Heart right ventricle (tissue), 16 donors: ENCODE results near the gene U2AF2. TPM values are rescaled to one million over a fixed set of nuclear protein-coding genes. Genes with fewer than 3 reads are reported as not detected.

ENCODE experiments used
- ATAC-seq, 8 donors: fragments of 200-7000 bp; cut with Tn5 transposase; one replicate each; pipeline ENCODE4 v1.9.1; 2020; ENCODE audit warnings: mild to moderate bottlenecking in 8 of 8, moderate library complexity in 8 of 8, moderate number of reproducible peaks in 1 of 8
- DNase-seq, 2 donors: peaks; one replicate each; pipeline ENCODE4 v3.0.0-alpha.2; 2020
- H3K27ac ChIP-seq, 10 donors: fragments of 200-600 bp; sonication (generic) in 2 of 10; one replicate each; pipeline versions ENCODE4 v1.5.0 to v1.8.0; 2020 to 2022; ENCODE audit warnings: mild to moderate bottlenecking in 3 of 10
- H3K27me3 ChIP-seq, 7 donors: fragments of 200-600 bp; one replicate each; pipeline ENCODE4 v1.8.0; 2021 to 2022; ENCODE audit warnings: mild to moderate bottlenecking in 2 of 7
- H3K36me3 ChIP-seq, 9 donors: fragments of 200-600 bp; sonication (generic) in 1 of 9; one replicate each; pipeline versions ENCODE4 v1.5.0 to v1.8.0; 2020 to 2022; ENCODE audit warnings: mild to moderate bottlenecking in 2 of 9
- H3K4me1 ChIP-seq, 9 donors: fragments of 200-600 bp; sonication (generic) in 1 of 9; one replicate each; pipeline versions ENCODE4 v1.5.0 to v1.8.0; 2020 to 2022; ENCODE audit warnings: mild to moderate bottlenecking in 4 of 9
- H3K4me3 ChIP-seq, 10 donors: fragments of 200-600 bp; sonication (generic) in 2 of 10; one replicate each; pipeline versions ENCODE4 v1.5.0 to v1.8.0; 2020 to 2022; ENCODE audit warnings: mild to moderate bottlenecking in 7 of 10, moderate library complexity in 2 of 10
- H3K9me3 ChIP-seq, 11 donors: fragments of 200-600 bp in 10 of 11; sonication (generic) in 2 of 11; one replicate each; pipeline versions ENCODE4 v1.5.0 to v1.8.0; 2013 to 2022; ENCODE audit warnings: mild to moderate bottlenecking in 2 of 11, control low read depth in 1 of 11, moderate library complexity in 1 of 11
- CTCF ChIP-seq, 9 donors: fragments of 200-600 bp; sonication (generic) in 2 of 9; IDR thresholded peaks; one replicate each; pipeline versions ENCODE4 v1.5.0 to v1.8.0; 2021 to 2022; ENCODE audit warnings: antibody characterized with exemption in 9 of 9, mild to moderate bottlenecking in 5 of 9, moderate library complexity in 1 of 9
- WGBS, 2 donors: extraction: QIAGEN DNeasy Blood & Tissue Kit; methylation state at CpG; one replicate each; pipeline ENCODE4 v1.1.7; 2013; ENCODE audit warnings: inconsistent platforms in 1 of 2; 5-methylcytosine and 5-hydroxymethylcytosine counted together
- intact Hi-C, 10 donors: fragments of 100-400 bp; cut with DNase I; formaldehyde crosslinking; loops; one replicate each; pipeline versions ENCODE4 v1.11.1 to v1.14.2; 2022
- polyA plus RNA-seq, 2 donors: library from polyadenylated mRNA; stranded (reverse); fragments of 200-250 nt; gene quantifications; one replicate each; pipeline ENCODE4 v1.2.3, GENCODE V29; 2013
- total RNA-seq, 10 donors: library from RNA; stranded (reverse); fragmentation: NEBNext Ultra II Directional in 3 of 10; extraction: Animal tissue kit (Norgen Biotek cat#: 25700) in 3 of 10; gene quantifications; one replicate each; pipeline versions ENCODE4 v1.2.1 to v1.2.4, GENCODE V29; 2021 to 2023
- donor health status: Arrhythmogenic right ventricular cardiomyopathy.
- donor health status: ischemic (EF 13 %, LVEDD 7.1; RV severe dilation, severe dysfunction).
- donor health status: healthy with polysubstance abuse.
- donor health status: DM: no; HTN: yes; CAD: no.
- donor health status: DM: no; HTN: no; CAD: no.
- donor health status: ischemic (EF 25% LVEDD 6.9; RV normal size, moderate dysfunction).
- donor health status: ischemic (EF 25% LVEDD 5.7; RV mildly dilated, moderate dysfunction).
- donor health status: healthy.
- donor health status: DM: yes; HTN: yes; CAD: no.
- donor health status: Ischemic cardiomyopathy.
- donor health status: ischemic (EF 35%, LVEDD 5.7; RV mildly dilated, moderate dysfunction).
- donor health status: nonischemic (EF 11% LVEDD 7.7; RV severe dilation, severe dysfunction).
- donor health status: DM: yes; HTN: yes; CAD: no.
- donor health status: PGD.
- donor health status: ischemic (EF 29% LVEDD 5.4; RV normal size, mild dysfunction).
- donor health status: nonischemic (EF 23%, LVEDD 6.1; RV moderate dilation, normal function).

The U2AF2 gene
- total and polyA plus RNA-seq, 12 donors, result 64.1 to 100 (median 74.4) TPM

DNA sequence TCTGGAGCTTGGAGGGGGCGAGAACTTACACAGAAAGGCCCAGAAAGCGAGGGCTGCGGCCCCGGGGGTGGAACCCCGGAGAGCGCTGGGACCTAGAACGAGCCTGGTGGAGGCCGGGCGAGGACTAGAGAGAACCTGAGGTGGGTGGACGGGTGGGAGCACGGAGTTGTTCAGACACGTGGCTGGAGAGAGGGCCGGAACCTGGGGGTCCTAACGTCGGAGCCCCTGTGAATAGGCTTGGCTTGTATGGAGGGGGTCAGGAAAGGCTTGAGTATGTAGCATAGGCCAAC, 11.0 kb upstream of the U2AF2 start:
- ATAC-seq (peak in 1 of 8 donors; percentile 0), DNase-seq (no peak)
- 1% methylated on average over 15 of the region's 15 CpGs for WGBS, 2 donors
- no peaks in the 10 kb centered on the region for H3K9me3 ChIP-seq
- H3K4me1 ChIP-seq, result peaks cover 26 to 75% (median 59%) of the 10 kb centered on the region in 9 donors
- H3K4me3 ChIP-seq, result peak overlapping the region; percentile 74 to 95 (median 84)
- H3K27ac ChIP-seq, result peak overlapping the region in 9 of 10 donors; percentile 77 to 95 (median 89)
- intact Hi-C loops, result no loop called here
- H3K27me3 ChIP-seq, result no peaks in the 10 kb centered on the region
- H3K36me3 ChIP-seq, result peaks cover 0 to 15% (median 8%) of the 10 kb centered on the region in 9 donors
- TF ChIP-seq CTCF (IDR thresholded peaks at IDR 0.05), result no peak

DNA sequence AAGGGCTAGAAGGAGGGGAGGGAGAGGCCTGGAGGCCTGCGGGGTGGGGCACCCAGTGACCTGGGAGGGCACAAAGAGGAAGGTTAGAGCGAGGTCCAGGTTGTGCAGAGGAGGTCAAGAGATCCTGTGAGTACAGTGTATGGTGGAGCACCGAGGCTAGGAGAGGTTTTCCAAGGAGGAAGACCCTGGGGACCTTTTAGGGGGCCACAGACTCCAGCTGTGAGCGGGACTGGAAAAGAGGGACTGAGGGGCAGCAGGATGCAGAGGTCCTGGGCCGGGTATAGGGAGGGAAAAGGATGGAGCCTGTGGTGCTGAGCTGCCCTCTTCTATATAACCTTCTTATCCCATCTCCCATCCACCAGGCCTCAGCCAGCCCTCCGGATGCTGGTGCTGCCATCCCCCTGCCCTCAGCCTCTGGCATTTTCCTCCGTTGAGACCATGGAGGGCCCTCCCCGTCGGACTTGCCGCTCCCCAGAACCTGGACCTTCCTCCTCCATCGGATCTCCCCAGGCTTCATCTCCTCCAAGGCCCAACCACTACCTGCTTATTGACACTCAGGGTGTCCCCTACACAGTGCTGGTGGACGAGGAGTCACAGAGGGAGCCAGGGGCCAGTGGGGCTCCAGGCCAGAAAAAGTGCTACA, 10.5 kb upstream of the U2AF2 start:
- H3K9me3 ChIP-seq, result no peaks in the 10 kb centered on the region
- whole genome bisulfite sequencing, 2 donors, result 47 to 54% methylated on average over 12 of the region's 12 CpGs
- peaks cover 26 to 75% (median 60%) of the 10 kb centered on the region in 9 donors for H3K4me1 ChIP-seq
- no peak for TF ChIP-seq CTCF (IDR thresholded peaks at IDR 0.05)
- no peaks in the 10 kb centered on the region for H3K27me3 ChIP-seq
- peak overlapping the region in 7 of 10 donors; percentile 77 to 95 (median 90) for H3K27ac ChIP-seq
- intact Hi-C loops, result no loop called here
- DNase-seq, result peak in 1 of 2 donors; percentile 7
- H3K36me3 ChIP-seq, result peaks cover 0 to 15% (median 8%) of the 10 kb centered on the region in 9 donors
- ATAC-seq, result no peak
- peak overlapping the region; percentile 74 to 95 (median 84) for H3K4me3 ChIP-seq

DNA sequence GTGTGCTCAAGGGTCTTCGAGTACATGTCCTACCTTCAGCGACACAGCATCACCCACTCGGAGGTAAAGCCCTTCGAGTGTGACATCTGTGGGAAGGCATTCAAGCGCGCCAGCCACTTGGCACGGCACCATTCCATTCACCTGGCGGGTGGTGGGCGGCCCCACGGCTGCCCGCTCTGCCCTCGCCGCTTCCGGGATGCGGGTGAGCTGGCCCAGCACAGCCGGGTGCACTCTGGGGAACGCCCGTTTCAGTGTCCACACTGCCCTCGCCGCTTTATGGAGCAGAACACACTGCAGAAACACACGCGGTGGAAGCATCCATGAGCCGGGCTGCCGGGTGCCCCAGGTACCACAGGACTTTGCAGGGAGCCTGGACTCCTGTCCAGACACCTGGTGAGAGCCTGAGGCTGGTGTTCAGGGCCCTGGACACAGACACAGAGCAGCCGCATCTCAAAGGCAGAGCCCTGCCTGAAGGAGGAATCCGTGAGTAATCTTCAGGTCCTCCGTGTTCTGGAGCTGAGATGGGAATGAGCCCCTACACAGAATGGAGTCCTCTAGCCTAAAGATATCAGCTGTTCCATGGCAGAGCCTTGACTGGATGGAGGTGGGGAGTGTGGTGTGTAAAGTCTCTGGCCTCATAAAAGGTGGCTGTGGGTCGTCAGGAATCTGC, 9.9 kb upstream of the U2AF2 start:
- Histone ChIP-seq H3K4me3 (peak overlapping the region in 1 of 10 donors; percentile 85), H3K27ac (no peak overlapping the region), H3K36me3 (peaks cover 0 to 15% (median 8%) of the 10 kb centered on the region in 9 donors), H3K9me3 (no peaks in the 10 kb centered on the region), H3K4me1 (peaks cover 24 to 73% (median 55%) of the 10 kb centered on the region in 9 donors), H3K27me3 (no peaks in the 10 kb centered on the region)
- ATAC-seq, result no peak
- intact Hi-C loops, result no loop called here
- no peak for DNase-seq
- no peak for TF ChIP-seq CTCF (IDR thresholded peaks at IDR 0.05)
- WGBS, 2 donors, result 89 to 92% methylated on average over 28 of the region's 28 CpGs

DNA sequence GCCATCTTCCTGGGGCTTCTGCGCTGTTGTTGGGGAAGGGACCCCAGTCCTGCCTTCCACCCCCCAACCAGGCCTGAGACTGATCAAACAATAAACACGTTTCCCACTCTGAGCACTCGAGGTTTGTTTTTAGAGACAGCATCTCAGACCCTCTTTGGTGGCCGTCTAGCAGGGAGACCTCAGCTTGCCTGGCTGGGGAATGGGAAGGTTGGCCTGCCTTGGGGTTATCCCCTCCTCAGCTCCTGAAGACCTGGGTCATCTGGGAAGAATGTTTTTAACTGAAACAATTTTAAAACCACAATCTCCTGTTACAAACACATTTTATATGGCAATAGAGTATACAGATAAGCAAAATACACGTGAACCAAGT, 9.3 kb upstream of the U2AF2 start:
- ATAC-seq (no peak), DNase-seq (no peak)
- H3K27me3 ChIP-seq, result no peaks in the 10 kb centered on the region
- H3K27ac ChIP-seq, result no peak overlapping the region
- intact Hi-C loops, result no loop called here
- peaks cover 20 to 68% (median 50%) of the 10 kb centered on the region in 9 donors for H3K4me1 ChIP-seq
- 74% methylated on average over 5 of the region's 5 CpGs for WGBS, 2 donors
- peaks cover 0 to 16% (median 8%) of the 10 kb centered on the region in 9 donors for H3K36me3 ChIP-seq
- no peak overlapping the region for H3K4me3 ChIP-seq
- H3K9me3 ChIP-seq, result no peaks in the 10 kb centered on the region
- no peak for TF ChIP-seq CTCF (IDR thresholded peaks at IDR 0.05)
